B cell (primary cell): ENCODE data around the gene EMP2.
"Not testable (repeated sequence)": the region's sequence is repeated elsewhere in the genome, so short reads cannot be mapped to it uniquely, and the experiment has no call there.

Experiments used
- EZH2 ChIP-seq: IDR thresholded peaks from 2 replicates; pipeline ENCODE4 v1.6.1; 2012; ENCODE audit warnings: borderline replicate concordance, low read depth, mild to moderate bottlenecking, moderate library complexity, low read length; ENCODE audit not compliant: insufficient read depth, poor library complexity, severe bottlenecking
- TF ChIP-seq, protein P1 (sequence below): fragments of 200-600 bp; IDR thresholded peaks from one replicate; pipeline ENCODE4 v1.8.0; 2022; ENCODE audit warnings: antibody characterized with exemption, mild to moderate bottlenecking

DNA sequence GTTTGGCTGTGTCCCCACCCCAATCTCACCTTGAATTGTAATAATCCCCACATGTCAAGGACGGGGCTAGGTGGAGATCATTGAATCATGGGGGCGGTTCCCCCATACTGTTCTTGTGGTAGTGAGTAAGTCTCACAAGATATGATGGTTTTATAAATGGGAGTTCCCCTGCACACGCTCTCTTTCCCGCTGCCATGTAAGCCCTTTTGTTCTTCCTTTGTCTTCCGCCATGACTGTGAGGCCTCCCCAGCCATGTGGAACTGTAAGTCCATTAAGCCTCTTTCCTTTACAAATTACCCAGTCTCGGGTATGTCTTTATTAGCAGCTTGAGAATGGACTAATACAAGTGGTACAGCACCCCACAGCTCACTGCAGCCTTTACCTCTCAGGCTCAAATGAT, 44.1 kb downstream of the EMP2 start:
- TF ChIP-seq, protein P1, sequence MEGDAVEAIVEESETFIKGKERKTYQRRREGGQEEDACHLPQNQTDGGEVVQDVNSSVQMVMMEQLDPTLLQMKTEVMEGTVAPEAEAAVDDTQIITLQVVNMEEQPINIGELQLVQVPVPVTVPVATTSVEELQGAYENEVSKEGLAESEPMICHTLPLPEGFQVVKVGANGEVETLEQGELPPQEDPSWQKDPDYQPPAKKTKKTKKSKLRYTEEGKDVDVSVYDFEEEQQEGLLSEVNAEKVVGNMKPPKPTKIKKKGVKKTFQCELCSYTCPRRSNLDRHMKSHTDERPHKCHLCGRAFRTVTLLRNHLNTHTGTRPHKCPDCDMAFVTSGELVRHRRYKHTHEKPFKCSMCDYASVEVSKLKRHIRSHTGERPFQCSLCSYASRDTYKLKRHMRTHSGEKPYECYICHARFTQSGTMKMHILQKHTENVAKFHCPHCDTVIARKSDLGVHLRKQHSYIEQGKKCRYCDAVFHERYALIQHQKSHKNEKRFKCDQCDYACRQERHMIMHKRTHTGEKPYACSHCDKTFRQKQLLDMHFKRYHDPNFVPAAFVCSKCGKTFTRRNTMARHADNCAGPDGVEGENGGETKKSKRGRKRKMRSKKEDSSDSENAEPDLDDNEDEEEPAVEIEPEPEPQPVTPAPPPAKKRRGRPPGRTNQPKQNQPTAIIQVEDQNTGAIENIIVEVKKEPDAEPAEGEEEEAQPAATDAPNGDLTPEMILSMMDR: not testable (repeated sequence)
- TF ChIP-seq EZH2: not testable (repeated sequence)
